Measurements from ENCODE around the gene MEST.
"Not testable (repeated sequence)": the region's sequence is repeated elsewhere in the genome, so short reads cannot be mapped to it uniquely, and the experiment has no call there.

MEST gene

DNA sequence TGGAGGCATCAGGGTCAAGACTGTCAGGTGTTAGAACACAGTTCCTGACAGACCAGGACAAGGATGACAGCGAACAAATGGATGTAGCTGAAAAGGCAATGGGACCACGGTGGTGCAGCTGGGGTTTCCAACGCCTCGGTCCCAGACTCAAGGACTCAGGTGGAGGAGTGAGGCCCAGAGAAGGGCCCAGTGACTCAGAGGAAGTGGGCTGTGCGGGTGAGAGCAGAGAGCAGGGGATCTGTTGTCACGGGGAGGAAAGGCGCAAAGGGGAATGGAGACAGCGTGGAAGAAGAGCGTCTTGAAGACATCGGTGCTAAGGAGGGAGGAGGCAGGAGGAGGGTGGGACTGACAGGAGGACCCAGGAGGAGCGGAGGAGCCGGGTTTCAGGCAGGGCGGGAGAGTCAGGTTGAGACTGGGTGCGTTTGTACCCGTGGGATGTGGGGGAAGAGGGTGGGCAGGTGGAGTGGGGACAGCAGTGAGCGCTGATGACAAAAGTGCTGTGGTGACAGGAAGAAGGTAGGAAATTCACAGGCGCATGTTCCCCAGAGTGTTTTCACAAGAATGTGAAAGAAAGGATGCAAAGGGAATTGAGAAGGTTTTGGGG lies 36.0 kb downstream of the MEST start:
- not testable (repeated sequence) for DNase-seq

DNA sequence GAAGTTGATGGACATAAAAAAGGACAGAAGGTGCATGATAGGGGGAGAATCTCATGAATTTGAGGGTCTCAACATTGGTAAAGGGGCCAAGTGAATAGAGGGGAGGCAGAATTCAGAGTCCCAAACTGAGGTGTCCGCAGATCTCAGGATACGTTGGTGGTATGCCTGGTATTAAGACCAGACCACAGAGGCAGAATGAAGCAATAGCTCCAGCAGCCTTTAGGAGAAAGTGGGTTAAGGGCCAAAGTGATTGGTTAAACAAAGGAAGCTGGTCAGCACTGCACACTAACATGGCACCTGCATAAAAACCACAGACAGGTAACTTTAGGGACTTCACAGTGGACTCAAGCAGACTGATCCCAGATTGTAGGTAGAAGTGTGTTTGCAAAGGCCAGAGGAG lies 37.5 kb downstream of the MEST start:
- DNase-seq = no peak

DNA sequence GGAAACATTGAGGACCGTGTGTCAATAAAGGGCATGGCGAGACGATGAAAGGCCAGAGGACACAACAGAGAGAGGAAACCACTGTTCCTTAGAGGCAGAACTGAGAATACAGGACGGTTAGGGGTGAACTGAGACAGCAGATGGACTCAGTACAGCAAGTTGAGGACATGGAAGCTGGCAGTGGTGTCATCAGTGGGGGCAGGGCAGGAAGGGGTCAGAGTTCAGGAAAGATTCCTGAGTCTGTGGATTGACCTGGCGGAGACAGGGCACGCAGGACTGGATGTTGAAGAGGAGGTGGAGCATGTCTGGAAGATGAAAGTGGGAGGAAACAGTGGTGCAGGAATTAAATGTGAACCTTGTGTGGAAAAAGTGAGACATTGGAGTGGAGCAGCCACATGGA lies 46.0 kb downstream of the MEST start:
- not testable (repeated sequence) for DNase-seq

DNA sequence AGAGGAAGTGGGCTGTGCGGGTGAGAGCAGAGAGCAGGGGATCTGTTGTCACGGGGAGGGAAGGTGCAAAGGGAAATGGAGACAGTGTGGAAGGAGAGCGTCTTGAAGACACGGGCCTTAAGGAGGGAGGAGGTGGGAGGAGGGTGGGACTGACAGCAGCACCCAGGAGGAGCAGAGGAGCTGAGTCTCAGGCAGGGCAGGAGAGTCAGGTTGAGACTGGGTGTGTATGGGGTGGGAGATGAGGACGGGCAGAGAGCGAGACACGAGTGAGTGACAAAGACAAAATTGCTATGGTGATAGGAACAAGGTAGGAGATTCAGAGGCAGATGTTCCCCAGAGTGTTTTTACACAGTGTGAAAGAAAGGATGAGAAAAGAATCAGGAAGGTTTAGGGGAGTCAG lies 49.4 kb downstream of the MEST start:
- DNase-seq = not testable (repeated sequence)

DNA sequence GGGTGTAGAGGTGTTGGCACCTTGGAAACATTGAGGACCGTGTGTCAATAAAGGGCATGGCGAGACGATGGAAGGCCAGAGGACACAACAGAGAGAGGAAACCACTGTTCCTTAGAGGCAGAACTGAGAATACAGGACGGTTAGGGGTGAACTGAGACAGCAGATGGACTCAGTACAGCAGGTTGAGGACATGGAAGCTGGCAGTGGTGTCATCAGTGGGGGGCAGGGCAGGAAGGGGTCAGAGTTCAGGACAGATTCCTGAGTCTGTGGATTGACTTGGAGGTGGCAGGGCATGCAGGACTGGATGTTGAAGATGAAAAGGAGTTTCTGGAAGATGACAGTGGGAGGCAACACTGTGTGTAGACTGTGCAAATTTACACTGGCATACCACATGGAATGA lies 50.4 kb downstream of the MEST start:
- DNase-seq = not testable (repeated sequence)

DNA sequence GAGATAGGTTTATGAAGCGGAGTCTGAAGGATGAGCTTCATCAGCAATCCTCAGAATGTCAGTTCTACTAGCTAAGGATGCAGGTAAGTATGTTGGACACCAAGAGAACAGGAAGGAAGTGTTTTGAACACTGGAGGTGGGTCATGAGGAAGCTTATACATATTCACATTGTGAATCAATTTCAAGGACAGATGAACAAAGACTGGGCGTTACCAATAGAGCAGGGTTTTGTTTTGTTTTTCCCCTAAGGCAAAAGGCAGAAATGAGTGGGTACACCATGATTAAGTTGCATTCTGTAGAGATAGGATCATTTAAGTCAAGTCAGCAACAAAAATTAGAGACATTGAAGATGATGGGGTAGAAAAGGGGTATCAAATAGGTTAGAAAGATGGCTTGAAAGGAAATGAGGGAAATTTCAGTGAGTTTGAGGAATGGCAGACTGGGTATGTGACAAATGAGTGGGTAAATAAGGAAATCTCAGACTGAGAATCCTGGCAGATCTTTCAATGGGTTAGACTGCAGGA lies 51.7 kb downstream of the MEST start:
- no peak for DNase-seq

DNA sequence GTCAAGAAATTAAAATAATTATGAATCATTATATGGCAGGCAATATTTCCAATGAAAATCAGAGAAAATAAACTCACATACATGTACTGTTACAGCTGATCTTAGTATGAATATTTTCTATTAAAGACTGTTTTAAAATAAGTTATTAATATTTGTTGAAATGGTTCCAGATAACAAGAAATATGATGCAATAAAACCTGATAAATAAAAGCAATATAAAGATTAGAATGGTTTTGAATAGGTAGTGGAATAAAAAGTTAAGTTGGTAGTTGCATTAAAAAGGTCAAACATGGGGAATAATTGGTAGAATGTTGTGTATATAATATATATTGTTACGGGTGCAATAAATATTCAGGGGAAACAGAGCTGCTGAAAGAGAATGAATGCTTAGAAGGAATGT lies 52.5 kb downstream of the MEST start:
- DNase-seq = no peak

DNA sequence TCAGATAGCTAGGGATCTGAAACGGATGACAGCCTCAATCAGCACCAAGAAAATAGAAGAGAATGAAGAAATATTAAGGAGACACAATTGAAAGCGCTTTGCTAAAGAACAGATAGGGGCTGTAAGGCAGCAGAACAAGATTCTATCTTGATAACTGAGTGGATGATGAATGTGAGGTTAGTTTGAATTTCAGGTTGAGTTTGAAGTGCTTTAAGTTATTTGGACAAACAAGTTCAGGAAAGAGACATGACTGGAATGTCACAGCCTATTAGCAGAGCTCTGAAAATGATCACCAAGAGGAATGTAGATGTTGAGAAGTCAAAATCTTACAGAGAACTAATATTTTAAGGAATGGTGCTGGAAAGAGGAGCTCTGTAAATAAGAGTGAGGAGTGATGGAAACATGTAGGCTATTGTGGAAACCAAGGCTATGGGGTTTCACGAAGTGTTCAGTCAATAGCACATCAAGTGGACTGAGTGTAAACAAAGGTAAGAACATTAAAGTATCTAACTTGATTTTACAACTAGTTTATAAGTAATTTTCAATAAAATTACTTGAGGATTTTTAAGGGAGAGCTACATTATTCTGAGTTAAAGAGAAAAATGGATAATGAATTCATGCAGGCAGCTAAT lies 61.6 kb downstream of the MEST start:
- DNase-seq = no peak

DNA sequence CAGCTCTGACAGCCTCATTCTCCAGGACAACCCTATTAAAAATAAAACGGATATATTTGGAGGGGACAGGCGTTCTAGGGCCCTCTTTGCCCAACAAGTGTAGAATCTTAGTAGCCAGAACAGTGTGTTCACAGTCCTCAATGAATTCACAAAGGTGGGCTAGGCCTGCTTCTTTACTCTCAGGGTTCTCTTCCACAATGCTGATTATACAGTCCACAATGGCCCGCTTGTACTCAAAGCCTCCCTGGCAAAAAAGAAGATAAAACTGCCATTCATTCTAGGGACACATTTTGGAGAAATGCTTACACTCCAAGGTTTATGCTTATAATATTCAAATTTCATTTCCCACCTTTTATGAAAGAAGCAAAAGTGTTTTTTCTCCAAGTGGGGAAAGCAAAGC lies 62.6 kb downstream of the MEST start:
- no peak for DNase-seq
